Stomach smooth muscle (tissue), 2 donors: ENCODE data around the gene ZFP91.

Experiments
- H3K27ac ChIP-seq: one replicate; pipeline ENCODE4 v1.7.0; 2013; ENCODE audit warnings: mild to moderate bottlenecking, low read length, inconsistent platforms
- H3K27me3 ChIP-seq, 2 donors: one replicate each; pipeline ENCODE4 v1.7.0; 2013; ENCODE audit warnings: low read length in 2 of 2; ENCODE audit not compliant: insufficient read depth in 2 of 2, control insufficient read depth in 1 of 2
- H3K36me3 ChIP-seq, 2 donors: one replicate each; pipeline ENCODE4 v1.7.0; 2013; ENCODE audit warnings: low read length in 2 of 2; ENCODE audit not compliant: control insufficient read depth in 2 of 2, insufficient read depth in 2 of 2
- H3K4me1 ChIP-seq: one replicate; pipeline ENCODE4 v1.7.0; 2013; ENCODE audit warnings: low read length; ENCODE audit not compliant: control insufficient read depth, insufficient read depth
- H3K4me3 ChIP-seq, 2 donors: one replicate each; pipeline ENCODE4 v1.7.0; 2013; ENCODE audit warnings: low read length in 2 of 2
- H3K9ac ChIP-seq, 2 donors: one replicate each; pipeline ENCODE4 v1.7.0; 2013; ENCODE audit warnings: low read length in 2 of 2, mild to moderate bottlenecking in 1 of 2
- H3K9me3 ChIP-seq, 2 donors: one replicate each; pipeline ENCODE4 v1.7.0; 2013; ENCODE audit warnings: low read length in 2 of 2; ENCODE audit not compliant: control insufficient read depth in 2 of 2
- donor health status: healthy.
- donor health status: Pancreatic carcinoma.

Gene ZFP91

GRCh38 chr11:58582437-58582836 is 3.6 kb downstream of the ZFP91 start:
- Histone ChIP-seq H3K9me3 (no peaks in the 10 kb centered on the region), H3K27me3 (no peaks in the 10 kb centered on the region), H3K27ac (no peak overlapping the region), H3K4me3 (no peak overlapping the region), H3K36me3 (no peaks in the 10 kb centered on the region), H3K4me1 (peaks cover 5% of the 10 kb centered on the region), H3K9ac (no peak overlapping the region)

- no peaks in the 10 kb centered on the region for H3K36me3 ChIP-seq
- no peaks in the 10 kb centered on the region for H3K9me3 ChIP-seq
- no peaks in the 10 kb centered on the region for H3K27me3 ChIP-seq
- no peak overlapping the region for H3K9ac ChIP-seq
- no peaks in the 10 kb centered on the region for H3K4me1 ChIP-seq
- no peak overlapping the region for H3K27ac ChIP-seq
- no peak overlapping the region for H3K4me3 ChIP-seq
Observed at GRCh38 chr11:58586998-58587397, 8.1 kb downstream of the ZFP91 start.

GRCh38 chr11:58591659-58592058 is 12.8 kb downstream of the ZFP91 start:
- Histone ChIP-seq H3K27ac (no peak overlapping the region), H3K9ac (no peak overlapping the region), H3K4me1 (no peaks in the 10 kb centered on the region), H3K27me3 (no peaks in the 10 kb centered on the region), H3K36me3 (peaks cover 2% of the 10 kb centered on the region in 2 donors), H3K9me3 (no peaks in the 10 kb centered on the region), H3K4me3 (no peak overlapping the region)

- Histone ChIP-seq H3K27me3 (no peaks in the 10 kb centered on the region), H3K36me3 (peaks cover 2% of the 10 kb centered on the region in 2 donors), H3K27ac (no peak overlapping the region), H3K4me1 (no peaks in the 10 kb centered on the region), H3K4me3 (no peak overlapping the region), H3K9me3 (no peaks in the 10 kb centered on the region), H3K9ac (no peak overlapping the region)
Observed at GRCh38 chr11:58592760-58593472, 14.1 kb downstream of the ZFP91 start.

- Histone ChIP-seq H3K36me3 (peaks cover 2% of the 10 kb centered on the region in 2 donors), H3K27me3 (no peaks in the 10 kb centered on the region), H3K9ac (no peak overlapping the region), H3K9me3 (no peaks in the 10 kb centered on the region), H3K27ac (no peak overlapping the region), H3K4me1 (no peaks in the 10 kb centered on the region), H3K4me3 (no peak overlapping the region)
Observed at GRCh38 chr11:58594826-58595225, 16.0 kb downstream of the ZFP91 start.

- Histone ChIP-seq H3K4me3 (no peak overlapping the region), H3K36me3 (peaks cover 2% of the 10 kb centered on the region in 2 donors), H3K27me3 (no peaks in the 10 kb centered on the region), H3K9ac (no peak overlapping the region), H3K27ac (no peak overlapping the region), H3K4me1 (no peaks in the 10 kb centered on the region), H3K9me3 (no peaks in the 10 kb centered on the region)
Observed at GRCh38 chr11:58596621-58597020, 17.8 kb downstream of the ZFP91 start.

GRCh38 chr11:58597486-58598144 is 18.8 kb downstream of the ZFP91 start:
- H3K4me3 ChIP-seq: no peak overlapping the region

GRCh38 chr11:58600510-58600909 is 21.6 kb downstream of the ZFP91 start:
- H3K27ac ChIP-seq: no peak overlapping the region
- H3K4me3 ChIP-seq: no peak overlapping the region
- no peaks in the 10 kb centered on the region for H3K27me3 ChIP-seq
- H3K9ac ChIP-seq: no peak overlapping the region
- H3K9me3 ChIP-seq: no peaks in the 10 kb centered on the region
- peaks cover 0 to 3% of the 10 kb centered on the region in 2 donors for H3K36me3 ChIP-seq
- H3K4me1 ChIP-seq: no peaks in the 10 kb centered on the region

More at GRCh38 chr11:58597486-58598144, 18.8 kb downstream of the ZFP91 start:
- Histone ChIP-seq H3K27me3 (no peaks in the 10 kb centered on the region), H3K36me3 (peaks cover 2% of the 10 kb centered on the region in 2 donors), H3K27ac (no peak overlapping the region), H3K9me3 (no peaks in the 10 kb centered on the region), H3K4me1 (no peaks in the 10 kb centered on the region), H3K9ac (no peak overlapping the region)

GRCh38 chr11:58606930-58607714 is 28.3 kb downstream of the ZFP91 start:
- no peak overlapping the region for H3K9ac ChIP-seq
- no peak overlapping the region for H3K27ac ChIP-seq
- peaks cover 7 to 25% of the 10 kb centered on the region in 2 donors for H3K36me3 ChIP-seq
- H3K4me1 ChIP-seq: no peaks in the 10 kb centered on the region
- no peak overlapping the region for H3K4me3 ChIP-seq
- no peaks in the 10 kb centered on the region for H3K9me3 ChIP-seq
- no peaks in the 10 kb centered on the region for H3K27me3 ChIP-seq

- Histone ChIP-seq H3K36me3 (peaks cover 17 to 31% of the 10 kb centered on the region in 2 donors), H3K4me1 (no peaks in the 10 kb centered on the region), H3K4me3 (no peak overlapping the region), H3K9me3 (no peaks in the 10 kb centered on the region), H3K27ac (no peak overlapping the region), H3K27me3 (no peaks in the 10 kb centered on the region), H3K9ac (no peak overlapping the region)
Observed at GRCh38 chr11:58608331-58608730, 29.5 kb downstream of the ZFP91 start.
